Neural cell (in vitro differentiated cells): ENCODE data around the gene TADA2A.

Experiments used
- EZH2 ChIP-seq: fragments of 200-600, 300-800 bp; shearing (Covaris generic), sonication (generic); IDR thresholded peaks from 2 replicates; pipeline ENCODE4 v1.6.1; 2014; ENCODE audit warnings: antibody characterized with exemption, low read length, borderline replicate concordance, mild to moderate bottlenecking; ENCODE audit not compliant: insufficient read depth, poor library complexity, severe bottlenecking
- POLR2AphosphoS5 ChIP-seq: IDR thresholded peaks from 2 replicates; pipeline ENCODE4 v1.6.1; 2012
- RAD21 ChIP-seq: fragments of 450-650 bp; conservative IDR thresholded peaks from 2 replicates; pipeline ENCODE4 v1.6.1; 2014; ENCODE audit warnings: antibody characterized with exemption, mild to moderate bottlenecking, moderate library complexity
- SMC3 ChIP-seq: fragments of 450-650 bp; conservative IDR thresholded peaks from 2 replicates; pipeline ENCODE4 v1.6.1; 2014; ENCODE audit warnings: antibody characterized with exemption, mild to moderate bottlenecking, moderate library complexity; ENCODE audit not compliant: poor library complexity
- TAF1 ChIP-seq: IDR thresholded peaks from 2 replicates; pipeline ENCODE4 v1.6.1; 2012; ENCODE audit warnings: low read depth
- TF ChIP-seq, protein P1 (sequence below): fragments of 450-650 bp; IDR thresholded peaks from 2 replicates; pipeline ENCODE4 v1.5.1; 2014; ENCODE audit warnings: antibody characterized with exemption, mild to moderate bottlenecking, moderate library complexity; ENCODE audit not compliant: poor library complexity, severe bottlenecking
- TF ChIP-seq, protein P2 (sequence below): IDR thresholded peaks from 2 replicates; pipeline ENCODE4 v1.6.1; 2012; ENCODE audit warnings: borderline replicate concordance

DNA sequence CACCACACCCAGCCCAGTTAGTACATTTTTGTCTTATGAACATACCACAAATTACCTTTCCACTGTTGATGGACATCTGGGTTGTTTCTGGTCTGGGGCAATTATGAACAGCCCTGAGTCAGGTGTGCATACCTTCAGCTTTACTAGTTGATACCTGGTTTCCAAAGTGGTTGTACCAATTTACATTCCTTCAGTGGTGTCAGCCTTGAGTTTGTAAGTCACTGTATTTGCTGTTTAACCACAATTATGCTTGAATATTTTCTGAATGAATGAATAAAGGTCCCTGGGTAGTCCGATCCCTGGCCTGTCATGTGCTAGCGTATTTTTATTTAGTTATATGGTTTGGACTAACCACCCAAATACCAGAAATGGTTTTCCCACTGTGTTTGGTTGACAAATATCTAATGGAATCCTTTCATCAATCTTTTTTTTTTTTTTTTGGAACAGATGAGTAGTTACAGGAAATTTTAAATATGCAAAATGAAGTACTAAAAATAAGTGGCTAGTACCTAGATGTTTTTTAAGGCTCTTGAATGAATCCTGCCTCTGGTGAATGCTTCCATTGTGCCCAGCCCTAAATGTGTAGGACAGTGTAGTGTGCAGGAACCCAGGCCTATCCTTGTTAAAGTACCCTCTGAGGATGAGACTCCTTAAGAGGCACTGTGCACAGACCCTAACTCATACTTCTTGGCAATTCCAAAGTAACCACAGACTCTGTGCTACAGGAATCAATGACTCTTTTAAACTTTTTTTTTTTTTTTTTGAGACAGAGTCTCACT, 86.8 kb downstream of the TADA2A start:
- TF ChIP-seq, protein P1, sequence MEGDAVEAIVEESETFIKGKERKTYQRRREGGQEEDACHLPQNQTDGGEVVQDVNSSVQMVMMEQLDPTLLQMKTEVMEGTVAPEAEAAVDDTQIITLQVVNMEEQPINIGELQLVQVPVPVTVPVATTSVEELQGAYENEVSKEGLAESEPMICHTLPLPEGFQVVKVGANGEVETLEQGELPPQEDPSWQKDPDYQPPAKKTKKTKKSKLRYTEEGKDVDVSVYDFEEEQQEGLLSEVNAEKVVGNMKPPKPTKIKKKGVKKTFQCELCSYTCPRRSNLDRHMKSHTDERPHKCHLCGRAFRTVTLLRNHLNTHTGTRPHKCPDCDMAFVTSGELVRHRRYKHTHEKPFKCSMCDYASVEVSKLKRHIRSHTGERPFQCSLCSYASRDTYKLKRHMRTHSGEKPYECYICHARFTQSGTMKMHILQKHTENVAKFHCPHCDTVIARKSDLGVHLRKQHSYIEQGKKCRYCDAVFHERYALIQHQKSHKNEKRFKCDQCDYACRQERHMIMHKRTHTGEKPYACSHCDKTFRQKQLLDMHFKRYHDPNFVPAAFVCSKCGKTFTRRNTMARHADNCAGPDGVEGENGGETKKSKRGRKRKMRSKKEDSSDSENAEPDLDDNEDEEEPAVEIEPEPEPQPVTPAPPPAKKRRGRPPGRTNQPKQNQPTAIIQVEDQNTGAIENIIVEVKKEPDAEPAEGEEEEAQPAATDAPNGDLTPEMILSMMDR: no peak
- TF ChIP-seq EZH2 (no peak), POLR2AphosphoS5 (no peak), TAF1 (no peak), RAD21 (no peak), SMC3 (no peak)
- TF ChIP-seq, protein P2, sequence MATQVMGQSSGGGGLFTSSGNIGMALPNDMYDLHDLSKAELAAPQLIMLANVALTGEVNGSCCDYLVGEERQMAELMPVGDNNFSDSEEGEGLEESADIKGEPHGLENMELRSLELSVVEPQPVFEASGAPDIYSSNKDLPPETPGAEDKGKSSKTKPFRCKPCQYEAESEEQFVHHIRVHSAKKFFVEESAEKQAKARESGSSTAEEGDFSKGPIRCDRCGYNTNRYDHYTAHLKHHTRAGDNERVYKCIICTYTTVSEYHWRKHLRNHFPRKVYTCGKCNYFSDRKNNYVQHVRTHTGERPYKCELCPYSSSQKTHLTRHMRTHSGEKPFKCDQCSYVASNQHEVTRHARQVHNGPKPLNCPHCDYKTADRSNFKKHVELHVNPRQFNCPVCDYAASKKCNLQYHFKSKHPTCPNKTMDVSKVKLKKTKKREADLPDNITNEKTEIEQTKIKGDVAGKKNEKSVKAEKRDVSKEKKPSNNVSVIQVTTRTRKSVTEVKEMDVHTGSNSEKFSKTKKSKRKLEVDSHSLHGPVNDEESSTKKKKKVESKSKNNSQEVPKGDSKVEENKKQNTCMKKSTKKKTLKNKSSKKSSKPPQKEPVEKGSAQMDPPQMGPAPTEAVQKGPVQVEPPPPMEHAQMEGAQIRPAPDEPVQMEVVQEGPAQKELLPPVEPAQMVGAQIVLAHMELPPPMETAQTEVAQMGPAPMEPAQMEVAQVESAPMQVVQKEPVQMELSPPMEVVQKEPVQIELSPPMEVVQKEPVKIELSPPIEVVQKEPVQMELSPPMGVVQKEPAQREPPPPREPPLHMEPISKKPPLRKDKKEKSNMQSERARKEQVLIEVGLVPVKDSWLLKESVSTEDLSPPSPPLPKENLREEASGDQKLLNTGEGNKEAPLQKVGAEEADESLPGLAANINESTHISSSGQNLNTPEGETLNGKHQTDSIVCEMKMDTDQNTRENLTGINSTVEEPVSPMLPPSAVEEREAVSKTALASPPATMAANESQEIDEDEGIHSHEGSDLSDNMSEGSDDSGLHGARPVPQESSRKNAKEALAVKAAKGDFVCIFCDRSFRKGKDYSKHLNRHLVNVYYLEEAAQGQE: no peak
